ENCODE results near the gene B3GALT5. TPM values are rescaled to one million over a fixed set of nuclear protein-coding genes. Genes with fewer than 3 reads are reported as not detected.

The B3GALT5 gene
- total RNA-seq, 2 donors from 2014 or later = not detected

GRCh38 chr21:39625211-39625895 lies 12.6 kb downstream of the B3GALT5 start:
- H3K9me3 Mint-ChIP-seq = peaks cover 5% of the 10 kb centered on the region
- H3K36me3 Mint-ChIP-seq = peaks cover 4% of the 10 kb centered on the region
- peaks cover 11 to 23% of the 10 kb centered on the region in 2 donors for H3K27me3 Mint-ChIP-seq
- no peaks in the 10 kb centered on the region for H3K4me1 Mint-ChIP-seq (ENCODE audit: low read depth in 2 of 2)
- no peak overlapping the region for H3K27ac Mint-ChIP-seq
- H3K4me3 Mint-ChIP-seq = no peak overlapping the region
- DNase-seq (ENCODE audit: low spot score) = no peak
- no peak for ATAC-seq

- Mint-ChIP-seq H3K27me3 (peaks cover 20 to 24% of the 10 kb centered on the region in 2 donors), H3K4me1 (ENCODE audit: low read depth in 2 of 2) (no peaks in the 10 kb centered on the region), H3K9me3 (peaks cover 5% of the 10 kb centered on the region), H3K36me3 (peaks cover 4% of the 10 kb centered on the region), H3K4me3 (no peak overlapping the region), H3K27ac (no peak overlapping the region)
- DNase-seq (ENCODE audit: low spot score) = no peak
- no peak for ATAC-seq
These were observed 15.6 kb downstream of the B3GALT5 start for GRCh38 chr21:39628385-39628784.

- Mint-ChIP-seq H3K4me1 (ENCODE audit: low read depth in 2 of 2) (no peaks in the 10 kb centered on the region), H3K36me3 (no peaks in the 10 kb centered on the region), H3K4me3 (no peak overlapping the region), H3K9me3 (no peaks in the 10 kb centered on the region), H3K27ac (no peak overlapping the region), H3K27me3 (peaks cover 16 to 18% of the 10 kb centered on the region in 2 donors)
- no peak for ATAC-seq
- no peak for DNase-seq (ENCODE audit: low spot score)
These were observed 17.5 kb downstream of the B3GALT5 start for GRCh38 chr21:39630191-39630591.

GRCh38 chr21:39630827-39631226 lies 18.1 kb downstream of the B3GALT5 start:
- ATAC-seq (no peak), DNase-seq (ENCODE audit: low spot score) (no peak)
- no peak overlapping the region for H3K4me3 Mint-ChIP-seq
- H3K4me1 Mint-ChIP-seq (ENCODE audit: low read depth in 2 of 2) = no peaks in the 10 kb centered on the region
- H3K27ac Mint-ChIP-seq = no peak overlapping the region
- peaks cover 2% of the 10 kb centered on the region for H3K9me3 Mint-ChIP-seq
- no peaks in the 10 kb centered on the region for H3K36me3 Mint-ChIP-seq
- H3K27me3 Mint-ChIP-seq = peaks cover 16 to 21% of the 10 kb centered on the region in 2 donors

GRCh38 chr21:39631842-39632562 lies 19.3 kb downstream of the B3GALT5 start:
- no peak for ATAC-seq
- DNase-seq (ENCODE audit: low spot score) = no peak
- Mint-ChIP-seq H3K27me3 (peaks cover 9 to 17% of the 10 kb centered on the region in 2 donors), H3K4me1 (ENCODE audit: low read depth in 2 of 2) (no peaks in the 10 kb centered on the region), H3K27ac (no peak overlapping the region), H3K9me3 (peaks cover 3% of the 10 kb centered on the region), H3K36me3 (no peaks in the 10 kb centered on the region), H3K4me3 (no peak overlapping the region)

- no peaks in the 10 kb centered on the region for H3K4me1 Mint-ChIP-seq (ENCODE audit: low read depth in 2 of 2)
- ATAC-seq (no peak), DNase-seq (ENCODE audit: low spot score) (no peak)
- H3K4me3 Mint-ChIP-seq = no peak overlapping the region
- peaks cover under 1 to 17% of the 10 kb centered on the region in 2 donors for H3K27me3 Mint-ChIP-seq
- H3K27ac Mint-ChIP-seq = no peak overlapping the region
- H3K36me3 Mint-ChIP-seq = no peaks in the 10 kb centered on the region
- H3K9me3 Mint-ChIP-seq = peaks cover 3% of the 10 kb centered on the region
These were observed 20.2 kb downstream of the B3GALT5 start for GRCh38 chr21:39632796-39633442.

GRCh38 chr21:39633770-39634181 lies 21.0 kb downstream of the B3GALT5 start:
- Mint-ChIP-seq H3K36me3 (no peaks in the 10 kb centered on the region), H3K4me1 (ENCODE audit: low read depth in 2 of 2) (no peaks in the 10 kb centered on the region), H3K9me3 (peaks cover 3% of the 10 kb centered on the region), H3K27me3 (peaks cover 0 to 19% of the 10 kb centered on the region in 2 donors), H3K4me3 (no peak overlapping the region), H3K27ac (no peak overlapping the region)
- no peak for ATAC-seq
- DNase-seq (ENCODE audit: low spot score) = no peak

GRCh38 chr21:39634507-39634906 lies 21.8 kb downstream of the B3GALT5 start:
- Mint-ChIP-seq H3K36me3 (no peaks in the 10 kb centered on the region), H3K4me3 (no peak overlapping the region), H3K27me3 (peaks cover 0 to 21% of the 10 kb centered on the region in 2 donors), H3K27ac (no peak overlapping the region), H3K4me1 (ENCODE audit: low read depth in 2 of 2) (no peaks in the 10 kb centered on the region), H3K9me3 (peaks cover 3% of the 10 kb centered on the region)
- no peak for ATAC-seq
- DNase-seq (ENCODE audit: low spot score) = no peak

GRCh38 chr21:39637197-39637970 lies 24.6 kb downstream of the B3GALT5 start:
- H3K27me3 Mint-ChIP-seq = peaks cover 0 to 11% of the 10 kb centered on the region in 2 donors
- no peak overlapping the region for H3K27ac Mint-ChIP-seq
- H3K4me1 Mint-ChIP-seq (ENCODE audit: low read depth in 2 of 2) = no peaks in the 10 kb centered on the region
- peaks cover 3% of the 10 kb centered on the region for H3K9me3 Mint-ChIP-seq
- ATAC-seq = no peak
- H3K4me3 Mint-ChIP-seq = no peak overlapping the region
- DNase-seq (ENCODE audit: low spot score) = no peak
- no peaks in the 10 kb centered on the region for H3K36me3 Mint-ChIP-seq

- DNase-seq (ENCODE audit: low spot score) (no peak), ATAC-seq (no peak)
- Mint-ChIP-seq H3K36me3 (no peaks in the 10 kb centered on the region), H3K4me1 (ENCODE audit: low read depth in 2 of 2) (no peaks in the 10 kb centered on the region), H3K9me3 (peaks cover 3% of the 10 kb centered on the region), H3K27me3 (peaks cover 0 to 9% of the 10 kb centered on the region in 2 donors), H3K4me3 (no peak overlapping the region), H3K27ac (no peak overlapping the region)
These were observed 25.2 kb downstream of the B3GALT5 start for GRCh38 chr21:39637971-39638240.

GRCh38 chr21:39638281-39638680 lies 25.5 kb downstream of the B3GALT5 start:
- ATAC-seq = no peak
- no peak overlapping the region for H3K4me3 Mint-ChIP-seq
- H3K36me3 Mint-ChIP-seq = no peaks in the 10 kb centered on the region
- H3K27me3 Mint-ChIP-seq = peaks cover 0 to 7% of the 10 kb centered on the region in 2 donors
- H3K27ac Mint-ChIP-seq = no peak overlapping the region
- no peaks in the 10 kb centered on the region for H3K4me1 Mint-ChIP-seq (ENCODE audit: low read depth in 2 of 2)
- no peak for DNase-seq (ENCODE audit: low spot score)
- peaks cover 3% of the 10 kb centered on the region for H3K9me3 Mint-ChIP-seq

GRCh38 chr21:39640754-39641153 lies 28.0 kb downstream of the B3GALT5 start:
- no peaks in the 10 kb centered on the region for H3K36me3 Mint-ChIP-seq
- peaks cover 0 to 6% of the 10 kb centered on the region in 2 donors for H3K27me3 Mint-ChIP-seq
- H3K9me3 Mint-ChIP-seq = peaks cover 2% of the 10 kb centered on the region
- DNase-seq (ENCODE audit: low spot score) (no peak), ATAC-seq (no peak)
- H3K4me3 Mint-ChIP-seq = no peak overlapping the region
- no peak overlapping the region for H3K27ac Mint-ChIP-seq
- no peaks in the 10 kb centered on the region for H3K4me1 Mint-ChIP-seq (ENCODE audit: low read depth in 2 of 2)

GRCh38 chr21:39641827-39642450 lies 29.2 kb downstream of the B3GALT5 start:
- ATAC-seq = no peak
- Mint-ChIP-seq H3K27me3 (peaks cover 0 to 4% of the 10 kb centered on the region in 2 donors), H3K27ac (no peak overlapping the region), H3K9me3 (no peaks in the 10 kb centered on the region), H3K4me1 (ENCODE audit: low read depth in 2 of 2) (no peaks in the 10 kb centered on the region), H3K36me3 (no peaks in the 10 kb centered on the region), H3K4me3 (no peak overlapping the region)
- DNase-seq (ENCODE audit: low spot score) = no peak
